ENCODE measurements around the gene FBXO21. TPM values are rescaled to one million over a fixed set of nuclear protein-coding genes. Genes with fewer than 3 reads are reported as not detected.

The FBXO21 gene
- total RNA-seq, 4 donors from 2014 or later = 38.4 to 54.4 (median 48.6) TPM

- H3K36me3 ChIP-seq = no peaks in the 10 kb centered on the region
- TF ChIP-seq CTCF (IDR thresholded peaks at IDR 0.05) = no peak
- no peak for TF ChIP-seq POLR2A (IDR thresholded peaks at IDR 0.05)
- DNase-seq = no peak
- no peak overlapping the region for H3K4me3 ChIP-seq
- intact Hi-C loops (cut with DNase I) = no loop called here
- no peak overlapping the region for H3K27ac ChIP-seq
- H3K27me3 ChIP-seq = no peaks in the 10 kb centered on the region
- peaks cover 0 to 7% (median 0%) of the 10 kb centered on the region in 3 donors for H3K4me1 ChIP-seq
- WGBS, 2 donors = 35 to 71% methylated on average over 6 to 8 of the region's 8 CpGs
- no peaks in the 10 kb centered on the region for H3K9me3 ChIP-seq
Observed at GRCh38 chr12:117124421-117125271, 65.6 kb downstream of the FBXO21 start.

GRCh38 chr12:117121441-117121840, 68.8 kb downstream of the FBXO21 start:
- 67 to 69% methylated on average over 2 to 3 of the region's 3 CpGs for WGBS, 2 donors
- Histone ChIP-seq H3K4me3 (no peak overlapping the region), H3K4me1 (peaks cover 0 to 18% (median 0%) of the 10 kb centered on the region in 3 donors), H3K36me3 (no peaks in the 10 kb centered on the region), H3K27ac (no peak overlapping the region), H3K27me3 (no peaks in the 10 kb centered on the region), H3K9me3 (no peaks in the 10 kb centered on the region)
- no peak for DNase-seq
- TF ChIP-seq CTCF (IDR thresholded peaks at IDR 0.05) (no peak), POLR2A (IDR thresholded peaks at IDR 0.05) (no peak)
- intact Hi-C loops (cut with DNase I) = no loop called here

- no peaks in the 10 kb centered on the region for H3K27me3 ChIP-seq
- H3K4me1 ChIP-seq = peaks cover 0 to 18% (median 0%) of the 10 kb centered on the region in 3 donors
- H3K4me3 ChIP-seq = no peak overlapping the region
- no peaks in the 10 kb centered on the region for H3K36me3 ChIP-seq
- no peak overlapping the region for H3K27ac ChIP-seq
- no peak for DNase-seq
- 51 to 77% methylated on average over 5 to 9 of the region's 9 CpGs for WGBS, 2 donors
- no peaks in the 10 kb centered on the region for H3K9me3 ChIP-seq
- intact Hi-C loops (cut with DNase I) = no loop called here
- TF ChIP-seq CTCF (IDR thresholded peaks at IDR 0.05) (no peak), POLR2A (IDR thresholded peaks at IDR 0.05) (no peak)
Observed at GRCh38 chr12:117120787-117121186, 69.5 kb downstream of the FBXO21 start.

- Histone ChIP-seq H3K27me3 (no peaks in the 10 kb centered on the region), H3K27ac (no peak overlapping the region), H3K9me3 (no peaks in the 10 kb centered on the region), H3K4me3 (no peak overlapping the region), H3K36me3 (no peaks in the 10 kb centered on the region), H3K4me1 (peaks cover 0 to 13% (median 0%) of the 10 kb centered on the region in 3 donors)
- intact Hi-C loops (cut with DNase I) = loop anchor here (5.0 to 10.0 kb wide), 2 partner anchors 97 to 415 kb away; no protein-coding TSS in a partner anchor
- WGBS, 2 donors = 36 to 48% methylated on average over 3 to 6 of the region's 6 CpGs
- DNase-seq = no peak
- peak; percentile 47 to 68 (median 64) for TF ChIP-seq CTCF (IDR thresholded peaks at IDR 0.05)
- no peak for TF ChIP-seq POLR2A (IDR thresholded peaks at IDR 0.05)
Observed at GRCh38 chr12:117119592-117120198, 70.6 kb downstream of the FBXO21 start.
